Cerebellar cortex (tissue), 1 donor: ENCODE data around the gene FOXP1.

Source experiments
- DNase-seq: peaks from one replicate; pipeline ENCODE4 v3.0.0-alpha.2; 2015; ENCODE audit warnings: low spot score

Gene FOXP1

GRCh38 chr3:71485896-71486295 is 97.6 kb downstream of the FOXP1 start:
- DNase-seq, result no peak

- no peak for DNase-seq
These were observed 99.1 kb downstream of the FOXP1 start for GRCh38 chr3:71484452-71484851.

DNA sequence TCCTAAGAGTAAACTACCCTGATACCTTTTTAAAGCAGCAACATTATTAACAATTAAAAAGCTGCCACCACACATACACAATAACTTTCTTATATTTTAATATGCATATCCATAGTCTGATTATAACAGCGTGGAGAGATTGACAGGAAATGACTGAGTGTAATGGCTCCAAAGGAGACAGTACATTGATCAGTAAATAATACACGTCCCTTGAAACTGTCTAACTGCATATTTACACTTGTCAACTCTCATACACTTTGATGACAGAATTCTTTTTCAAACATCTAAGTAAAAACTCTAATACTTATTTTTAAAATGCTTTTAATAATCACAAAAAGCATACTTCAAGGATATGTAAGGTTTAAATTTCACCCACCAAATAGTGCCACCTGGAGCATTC is 99.5 kb downstream of the FOXP1 start:
- DNase-seq, result no peak

- no peak for DNase-seq
These were observed 100.8 kb downstream of the FOXP1 start for GRCh38 chr3:71482771-71483170.

DNA sequence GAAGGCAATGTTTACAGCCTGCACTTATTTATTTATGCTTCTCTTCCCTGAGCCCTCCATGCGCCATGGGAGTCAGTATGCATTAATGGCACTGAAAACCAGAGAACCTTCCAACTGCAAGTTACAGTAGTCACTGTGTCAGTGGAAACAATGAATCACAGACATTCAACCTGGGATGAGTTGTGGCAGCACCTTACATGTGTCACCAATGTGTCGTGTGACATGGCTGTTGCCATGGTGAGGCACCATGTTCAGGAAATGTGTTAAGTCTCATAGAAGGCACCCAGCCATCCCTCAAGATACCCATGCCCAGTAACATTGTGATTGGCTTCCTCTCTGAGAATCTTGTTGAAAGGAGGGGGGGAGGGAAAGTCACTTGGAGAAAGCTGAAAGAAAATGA is 105.0 kb downstream of the FOXP1 start:
- DNase-seq, result no peak

- no peak for DNase-seq
These were observed 106.6 kb downstream of the FOXP1 start for GRCh38 chr3:71476950-71477349.

GRCh38 chr3:71469138-71469435 is 114.4 kb downstream of the FOXP1 start:
- no peak for DNase-seq

DNA sequence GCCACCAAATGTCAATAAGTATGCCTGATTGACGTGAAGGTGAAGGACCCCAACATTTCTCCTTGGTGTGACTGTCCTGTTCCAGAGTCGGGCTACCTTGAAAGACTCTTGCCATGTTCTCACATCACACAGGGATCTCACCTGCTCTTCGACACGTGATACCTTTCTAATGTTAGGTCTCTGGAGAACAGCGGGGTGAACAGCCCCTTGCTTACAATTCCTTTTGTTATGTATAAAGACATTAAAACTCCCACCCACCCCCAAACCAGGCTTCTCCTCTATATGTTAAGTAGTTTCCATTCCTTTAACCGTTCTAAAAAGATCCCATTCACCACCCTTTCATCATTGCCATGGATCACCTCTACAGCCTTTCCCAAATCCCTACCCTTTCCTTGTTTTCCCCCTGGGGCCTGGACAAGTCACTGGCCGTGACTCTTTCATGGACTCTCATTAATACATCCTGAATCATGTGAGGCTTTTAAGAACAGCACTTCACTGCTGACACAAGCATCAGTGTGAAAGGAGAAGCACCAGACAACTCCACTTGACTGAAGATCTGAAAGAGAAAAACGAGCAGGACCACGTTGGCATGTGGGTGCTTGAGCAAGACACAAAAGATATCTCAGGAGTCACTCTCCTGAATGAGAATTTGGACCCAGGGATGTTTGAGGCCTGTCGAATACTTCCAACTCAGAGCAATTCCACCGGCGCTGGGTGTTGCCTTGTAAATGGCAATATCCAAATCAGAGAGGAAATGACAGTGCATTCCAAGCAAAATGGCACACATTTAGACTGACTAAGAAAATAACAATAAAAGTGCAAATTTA is 115.0 kb downstream of the FOXP1 start:
- DNase-seq, result no peak

DNA sequence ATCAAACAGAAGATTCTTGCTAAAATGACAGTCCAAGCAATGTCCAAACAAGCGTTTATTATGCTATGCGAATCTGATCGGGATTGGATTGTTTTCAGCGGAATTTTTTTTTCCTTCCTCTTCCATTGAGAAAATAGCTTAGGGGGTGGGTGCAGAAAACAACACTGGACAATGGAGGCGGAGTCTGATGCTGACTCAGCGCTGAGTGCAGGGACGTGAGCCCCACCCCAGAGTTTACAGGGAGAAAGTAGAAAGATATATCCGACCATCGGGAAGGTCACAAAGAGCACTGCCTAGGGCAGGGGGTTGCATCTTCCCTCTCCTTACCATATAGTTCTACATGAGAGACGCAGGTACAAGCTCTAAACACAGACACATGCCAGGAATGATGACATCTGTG is 117.0 kb downstream of the FOXP1 start:
- no peak for DNase-seq

- no peak for DNase-seq
These were observed 118.0 kb downstream of the FOXP1 start for GRCh38 chr3:71465371-71466036.

DNA sequence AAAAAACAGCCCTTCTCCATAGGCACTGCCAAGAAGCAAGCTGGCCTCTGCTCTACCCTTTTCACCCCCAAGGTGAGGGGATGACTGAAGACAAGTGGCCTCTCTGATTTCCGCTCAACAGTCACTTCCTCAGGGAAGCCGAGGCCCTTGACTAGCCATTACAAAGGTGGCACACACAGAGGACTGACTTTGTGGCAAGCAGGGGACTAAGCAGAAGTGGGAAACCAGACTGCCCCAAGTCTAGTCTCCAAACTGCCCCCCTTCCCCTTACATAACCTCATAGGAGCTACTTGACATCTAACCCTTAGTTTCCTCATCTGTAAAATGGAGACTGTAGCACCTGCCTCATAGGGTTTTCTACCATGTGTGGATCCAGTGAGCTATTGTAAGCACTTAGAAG is 118.9 kb downstream of the FOXP1 start:
- no peak for DNase-seq

- DNase-seq, result no peak
These were observed 119.9 kb downstream of the FOXP1 start for GRCh38 chr3:71463617-71464016.

- no peak for DNase-seq
These were observed 120.9 kb downstream of the FOXP1 start for GRCh38 chr3:71462586-71462985.

DNA sequence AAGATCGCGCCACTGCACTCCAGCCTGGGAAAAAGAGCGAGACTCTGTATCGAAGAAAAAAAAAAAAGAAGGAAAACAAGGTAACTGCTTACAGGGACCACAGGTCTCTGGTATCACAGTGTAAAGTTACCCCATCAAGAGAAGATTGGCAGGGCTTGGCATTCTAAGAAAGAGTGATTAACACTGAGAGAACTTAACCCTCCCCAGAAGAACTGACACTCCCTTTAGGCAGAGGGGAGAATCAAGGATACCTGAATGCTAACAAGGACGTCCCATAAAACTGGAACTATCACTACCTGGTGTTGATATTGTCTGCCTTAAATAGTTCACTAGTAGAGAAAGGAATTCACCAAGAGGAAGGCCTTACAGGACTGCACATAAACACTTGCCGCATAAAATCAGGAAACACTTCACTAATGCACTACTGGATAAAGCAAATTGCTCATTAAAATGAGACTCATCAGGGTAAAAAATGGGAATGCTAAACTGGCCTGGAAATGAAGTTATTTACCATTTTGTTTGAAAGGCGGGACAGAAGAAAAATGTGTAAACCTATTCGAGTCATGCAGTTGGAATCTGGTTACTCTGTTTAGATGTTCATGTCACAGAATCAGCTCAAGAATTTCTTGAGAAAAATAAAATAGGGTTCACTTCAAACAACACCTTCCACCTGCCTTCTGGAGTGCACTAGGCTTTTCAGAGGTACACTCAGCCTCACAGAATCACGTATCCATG is 121.6 kb downstream of the FOXP1 start:
- DNase-seq, result no peak

DNA sequence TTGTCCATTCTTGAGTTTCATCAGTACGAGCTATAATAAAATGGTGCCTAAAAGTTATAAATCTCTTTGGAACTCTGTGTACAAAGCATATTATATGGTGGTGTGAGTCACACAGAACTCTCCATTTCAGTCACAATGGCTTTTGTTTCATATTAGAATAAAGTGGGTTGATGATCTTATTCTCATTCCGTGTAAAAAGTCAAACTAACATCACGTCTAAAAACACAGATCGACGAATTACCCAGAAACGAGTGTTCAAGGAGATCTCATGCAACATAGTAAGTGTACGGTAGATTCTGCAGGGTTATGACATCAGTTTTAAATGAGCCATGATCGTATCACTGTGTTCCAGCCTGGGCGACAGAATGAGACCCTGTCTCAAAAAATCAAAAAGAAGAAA is 122.4 kb downstream of the FOXP1 start:
- DNase-seq, result no peak

DNA sequence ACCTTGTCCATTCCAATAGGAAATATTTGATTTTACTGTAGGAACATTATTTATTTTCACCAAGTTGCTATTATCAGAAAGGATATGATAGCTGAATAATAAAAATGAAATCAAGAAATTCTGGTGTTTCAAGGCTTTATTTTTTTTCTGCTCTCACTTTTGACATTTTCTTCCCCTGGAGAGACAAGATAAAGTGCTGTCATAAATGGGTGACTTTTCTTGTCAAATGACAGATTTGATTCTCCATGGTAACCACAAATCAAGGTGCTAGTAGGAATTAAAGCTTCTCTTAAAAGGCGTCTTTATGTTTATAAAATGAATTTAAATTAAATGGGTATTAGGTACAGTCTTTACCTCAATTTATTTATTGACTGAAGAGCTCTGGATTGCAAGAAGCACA is 124.6 kb downstream of the FOXP1 start:
- DNase-seq, result no peak

- DNase-seq, result no peak
These were observed 126.7 kb downstream of the FOXP1 start for GRCh38 chr3:71456826-71457225.

DNA sequence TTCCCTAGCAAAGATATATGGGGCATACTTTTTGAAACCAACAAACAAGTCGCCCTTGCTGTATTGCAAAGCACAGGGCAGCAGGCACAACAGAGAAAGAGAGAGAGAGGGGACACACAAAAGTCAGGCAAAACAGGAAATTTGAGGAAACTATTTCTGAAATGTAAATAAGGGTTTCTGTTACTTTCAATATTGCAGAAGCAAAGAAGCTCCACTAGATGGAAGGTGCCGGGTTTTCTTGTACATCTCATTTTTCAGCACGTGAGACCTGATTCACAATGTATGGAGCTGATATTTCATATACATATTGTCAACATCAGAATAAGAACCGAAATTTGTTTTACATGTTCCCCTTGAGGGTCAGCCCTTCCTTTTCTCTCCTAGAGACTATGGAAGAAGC is 127.4 kb downstream of the FOXP1 start:
- DNase-seq, result no peak

GRCh38 chr3:71454512-71455403 is 128.8 kb downstream of the FOXP1 start:
- DNase-seq, result no peak

DNA sequence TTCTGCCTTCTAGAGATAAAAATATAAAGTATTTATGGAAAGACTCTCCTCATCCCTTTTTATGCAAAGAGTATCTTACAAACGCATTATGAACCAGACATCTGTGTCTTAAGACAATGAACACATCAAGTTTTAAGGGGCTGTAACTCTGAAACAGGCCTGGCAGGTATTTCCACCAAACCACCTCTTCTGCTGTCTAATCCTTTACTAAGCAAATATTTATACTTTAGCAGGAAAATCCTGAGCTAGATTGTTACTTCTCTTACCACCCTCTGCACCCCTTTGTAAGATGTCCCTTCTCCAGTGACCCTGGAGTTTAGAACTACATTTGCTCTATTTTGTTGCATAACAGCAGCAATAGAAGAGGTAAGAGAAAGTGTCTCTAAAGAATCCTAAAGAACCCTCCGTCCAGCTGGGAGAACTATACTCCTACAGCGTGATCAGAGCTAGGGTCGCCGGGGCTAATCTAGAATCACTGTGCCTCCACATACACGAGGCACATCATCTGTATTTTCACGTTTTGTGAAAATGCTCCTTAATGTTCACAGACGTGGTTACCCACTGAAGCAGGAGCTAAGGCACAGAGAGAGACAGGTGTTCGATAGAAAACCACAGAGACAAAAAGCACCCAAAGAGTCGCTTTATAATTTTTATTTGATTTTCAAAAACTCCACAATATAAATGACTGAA is 129.6 kb downstream of the FOXP1 start:
- no peak for DNase-seq

DNA sequence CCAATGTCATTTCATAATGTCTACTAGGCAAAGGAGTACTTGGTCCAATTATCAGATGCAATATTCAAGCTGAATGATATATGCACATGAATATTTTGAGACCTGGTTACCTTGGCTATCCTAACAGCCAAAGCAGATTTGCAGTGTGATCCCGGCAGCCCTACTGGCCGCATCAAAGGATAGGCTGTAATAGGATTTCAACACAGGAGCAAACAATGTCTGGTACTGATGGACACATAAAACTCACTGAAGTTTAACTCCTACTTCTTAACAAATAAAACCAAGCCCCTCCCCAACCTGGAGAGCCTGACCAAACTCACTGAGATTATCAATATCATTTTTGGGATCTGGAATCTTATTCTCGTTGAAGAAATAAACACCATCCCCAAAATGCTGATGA is 130.2 kb downstream of the FOXP1 start:
- no peak for DNase-seq

DNA sequence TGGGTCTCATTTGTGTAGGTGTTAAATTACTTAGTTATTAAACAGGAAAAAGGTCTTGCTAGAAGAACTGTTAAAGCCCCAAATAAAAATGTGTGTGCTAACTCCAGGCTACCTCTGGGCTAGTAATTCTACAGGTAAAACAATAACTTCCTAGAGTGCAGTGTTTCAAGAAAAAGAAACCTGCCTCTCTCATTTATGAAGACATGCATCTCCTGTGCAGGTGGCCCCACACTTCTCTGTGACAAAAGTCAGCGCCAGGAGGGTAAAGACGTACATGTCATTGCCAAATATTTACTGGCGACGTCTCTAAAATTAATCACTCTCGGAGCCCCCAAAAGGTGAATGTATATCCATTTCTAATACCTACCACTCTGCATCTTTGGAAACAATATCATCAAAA is 131.7 kb downstream of the FOXP1 start:
- DNase-seq, result no peak
